Esophagus squamous epithelium (tissue), 5 donors: Measurements from ENCODE around the gene SPR. TPM values are rescaled to one million over a fixed set of nuclear protein-coding genes. Genes with fewer than 3 reads are reported as not detected.

ENCODE experiments used
- DNase-seq: peaks from one replicate; lab custom pipeline; 2025; lab: John Stamatoyannopoulos, UW
- H3K27ac ChIP-seq, 4 donors: fragments of 200-600 bp; sonication (generic); one replicate each; pipeline ENCODE4 v1.5.1; 2016 to 2019; ENCODE audit warnings: mild to moderate bottlenecking in 1 of 4
- H3K27me3 ChIP-seq, 4 donors: fragments of 200-600 bp; sonication (generic); 1 replicate in 3 of 4; 2 replicates in 1 of 4; pipeline versions ENCODE4 v1.5.1 to v1.6.0; 2017 to 2021; ENCODE audit warnings: antibody characterized with exemption in 1 of 4
- H3K36me3 ChIP-seq, 3 donors: fragments of 200-600 bp; sonication (generic); one replicate each; pipeline ENCODE4 v1.5.1; 2016 to 2019
- H3K4me1 ChIP-seq, 3 donors: fragments of 200-600 bp; sonication (generic); one replicate each; pipeline ENCODE4 v1.5.1; 2017 to 2019
- H3K4me3 ChIP-seq, 4 donors: fragments of 200-600 bp; sonication (generic); 1 replicate in 3 of 4; 2 replicates in 1 of 4; pipeline ENCODE4 v1.5.1; 2016 to 2019; ENCODE audit warnings: mild to moderate bottlenecking in 2 of 4, moderate library complexity in 1 of 4
- H3K9me3 ChIP-seq, 3 donors: fragments of 200-600 bp; sonication (generic); one replicate each; pipeline ENCODE4 v1.5.1; 2016 to 2019
- CTCF ChIP-seq, 6 experiments: fragments of 450-650 bp in 4 of 6; fragments of 200-600 bp in 2 of 6; sonication (generic) in 2 of 6; IDR thresholded peaks; one replicate each; pipeline ENCODE4 v1.5.1; 2016 to 2019; ENCODE audit warnings: antibody characterized with exemption in 6 of 6, mild to moderate bottlenecking in 4 of 6, moderate library complexity in 4 of 6
- POLR2A ChIP-seq, 4 donors: fragments of 450-650 bp; IDR thresholded peaks; one replicate each; pipeline ENCODE4 v1.6.1; 2017; ENCODE audit warnings: antibody characterized with exemption in 4 of 4, mild to moderate bottlenecking in 4 of 4, moderate library complexity in 3 of 4
- WGBS, 2 donors: methylation state at CpG; one replicate each; pipeline ENCODE4 v1.1.5; 2018; 5-methylcytosine and 5-hydroxymethylcytosine counted together
- intact Hi-C: fragments of 100-400 bp; cut with DNase I; formaldehyde crosslinking; loops from one replicate; pipeline ENCODE4 v1.15.0; 2022
- total RNA-seq, 4 donors: library from RNA; depleted of rRNA; stranded (reverse); fragments of >200 nt; gene quantifications; one replicate each; pipeline ENCODE4 v1.1.0, GENCODE V29; 2016
- donor health status: DM: yes; HTN: yes; CAD: no.

The SPR gene
- total RNA-seq, 4 donors from 2014 or later, result 16.6 to 30.9 (median 22.8) TPM

- WGBS, 2 donors, result 79 to 81% methylated on average over 3 of the region's 3 CpGs
- H3K27me3 ChIP-seq, result peaks cover 0 to 98% (median 31%) of the 10 kb centered on the region in 4 donors
- no peak for DNase-seq
Observed at GRCh38 chr2:72908741-72909140, 21.5 kb downstream of the SPR start.

DNA sequence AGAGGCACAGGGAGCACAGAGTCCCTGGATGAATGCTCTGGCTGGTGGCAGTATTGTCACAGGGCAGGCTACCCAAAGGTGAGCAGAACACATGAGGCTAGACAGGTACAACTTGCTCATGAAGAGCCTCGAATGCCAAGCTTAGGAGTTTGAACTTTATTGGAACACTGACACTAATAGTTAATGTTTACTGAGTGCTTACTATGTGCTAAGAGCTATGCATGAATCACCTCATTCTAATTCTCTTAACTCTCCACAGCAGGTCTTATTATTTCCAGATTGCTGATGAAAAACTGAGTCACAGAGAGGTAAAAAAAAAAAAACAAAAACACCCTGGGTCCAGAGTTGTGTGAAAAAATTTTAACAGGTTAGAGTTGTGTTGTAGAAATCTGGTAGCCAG is 24.0 kb downstream of the SPR start:
- Histone ChIP-seq H3K4me3 (no peak overlapping the region), H3K27me3 (peaks cover 20 to 100% (median 48%) of the 10 kb centered on the region in 4 donors), H3K36me3 (no peaks in the 10 kb centered on the region), H3K9me3 (no peaks in the 10 kb centered on the region), H3K27ac (no peak overlapping the region), H3K4me1 (peaks cover 9 to 17% (median 12%) of the 10 kb centered on the region in 3 donors)
- no peak for DNase-seq
- intact Hi-C loops, result no loop called here
- no peak for TF ChIP-seq CTCF (IDR thresholded peaks at IDR 0.05)
- TF ChIP-seq POLR2A (IDR thresholded peaks at IDR 0.05), result no peak
- 27 to 29% methylated on average over 1 of the region's 1 CpG for WGBS, 2 donors

More at GRCh38 chr2:72908741-72909140, 21.5 kb downstream of the SPR start:
- H3K9me3 ChIP-seq, result no peaks in the 10 kb centered on the region
- H3K27ac ChIP-seq, result no peak overlapping the region
- no peaks in the 10 kb centered on the region for H3K4me1 ChIP-seq
- intact Hi-C loops, result no loop called here
- no peak overlapping the region for H3K4me3 ChIP-seq
- TF ChIP-seq CTCF (IDR thresholded peaks at IDR 0.05), result no peak
- TF ChIP-seq POLR2A (IDR thresholded peaks at IDR 0.05), result no peak
- H3K36me3 ChIP-seq, result no peaks in the 10 kb centered on the region

GRCh38 chr2:72913486-72914205 is 26.4 kb downstream of the SPR start:
- Histone ChIP-seq H3K4me1 (peaks cover 30 to 41% (median 30%) of the 10 kb centered on the region in 3 donors), H3K36me3 (no peaks in the 10 kb centered on the region), H3K9me3 (no peaks in the 10 kb centered on the region), H3K27ac (no peak overlapping the region), H3K27me3 (peaks cover 37 to 100% (median 63%) of the 10 kb centered on the region in 4 donors), H3K4me3 (no peak overlapping the region)
- no peak for DNase-seq
- intact Hi-C loops, result no loop called here
- whole genome bisulfite sequencing, 2 donors, result 20 to 30% methylated on average over 7 of the region's 7 CpGs
- TF ChIP-seq POLR2A (IDR thresholded peaks at IDR 0.05) (no peak), CTCF (IDR thresholded peaks at IDR 0.05) (no peak)

DNA sequence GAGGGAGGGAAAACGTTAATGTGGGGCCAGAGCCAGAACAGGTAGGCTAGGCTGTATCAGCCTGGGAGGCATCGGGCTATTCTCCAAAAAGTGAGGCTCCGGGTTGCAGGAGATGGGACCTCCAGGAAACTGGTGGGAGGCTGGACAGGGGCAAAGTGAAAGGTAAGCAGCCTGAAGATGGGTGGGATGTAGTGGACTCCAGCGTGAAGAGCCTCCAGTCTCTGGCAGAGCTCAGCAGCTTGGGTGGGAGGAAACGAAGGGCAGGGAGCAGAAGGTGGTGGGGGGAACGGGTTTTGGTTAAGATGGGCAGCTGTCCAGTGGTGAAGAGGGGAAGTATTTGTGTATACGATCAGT is 27.0 kb downstream of the SPR start:
- Histone ChIP-seq H3K27me3 (peaks cover 42 to 100% (median 66%) of the 10 kb centered on the region in 4 donors), H3K36me3 (no peaks in the 10 kb centered on the region), H3K4me1 (peaks cover 32 to 44% (median 32%) of the 10 kb centered on the region in 3 donors), H3K9me3 (no peaks in the 10 kb centered on the region), H3K4me3 (no peak overlapping the region), H3K27ac (no peak overlapping the region)
- no peak for DNase-seq
- intact Hi-C loops, result no loop called here
- TF ChIP-seq CTCF (IDR thresholded peaks at IDR 0.05) (no peak), POLR2A (IDR thresholded peaks at IDR 0.05) (no peak)
- WGBS, 2 donors, result 6 to 8% methylated on average over 7 of the region's 7 CpGs

GRCh38 chr2:72914589-72915319 is 27.5 kb downstream of the SPR start:
- WGBS, 2 donors, result 9 to 11% methylated on average over 14 to 16 of the region's 17 CpGs
- TF ChIP-seq POLR2A (IDR thresholded peaks at IDR 0.05) (no peak), CTCF (IDR thresholded peaks at IDR 0.05) (no peak)
- no peak overlapping the region for H3K27ac ChIP-seq
- no peak overlapping the region for H3K4me3 ChIP-seq
- H3K4me1 ChIP-seq, result peaks cover 32 to 46% (median 32%) of the 10 kb centered on the region in 3 donors
- intact Hi-C loops, result no loop called here
- no peaks in the 10 kb centered on the region for H3K36me3 ChIP-seq
- no peak for DNase-seq
- peaks cover 46 to 100% (median 69%) of the 10 kb centered on the region in 4 donors for H3K27me3 ChIP-seq
- no peaks in the 10 kb centered on the region for H3K9me3 ChIP-seq
